ENCODE results near the gene TANGO6. TPM values are rescaled to one million over a fixed set of nuclear protein-coding genes. Genes with fewer than 3 reads are reported as not detected.
A peak's percentile ranks its signal among the peaks of the same experiment; 100 is the strongest.

Gene TANGO6
- total and polyA plus RNA-seq, 3 donors from 2014 or later = 23.1 to 41.3 (median 39.4) TPM

- no peaks in the 10 kb centered on the region for H3K27me3 ChIP-seq
- no peaks in the 10 kb centered on the region for H3K36me3 ChIP-seq (ENCODE audit: low read depth, missing control alignments)
- no peak for DNase-seq
- H3K9me3 ChIP-seq = no peaks in the 10 kb centered on the region
- intact Hi-C loops (cut with DNase I; ENCODE audit: low total_unique reads) = no loop called here
- 3 to 6% methylated on average over 5 to 6 of the region's 6 CpGs for WGBS, 2 donors
- TF ChIP-seq POLR2A (IDR thresholded peaks at IDR 0.05) = no peak
- no peak for TF ChIP-seq CTCF (IDR thresholded peaks at IDR 0.05)
- H3K4me1 ChIP-seq = no peaks in the 10 kb centered on the region
- H3K27ac ChIP-seq = peak overlapping the region; percentile 51 to 82
- peak overlapping the region; percentile 74 to 75 for H3K4me3 ChIP-seq
Observed at GRCh38 chr16:68844211-68844564, 857 bp downstream of the TANGO6 start.

- no peaks in the 10 kb centered on the region for H3K36me3 ChIP-seq (ENCODE audit: low read depth, missing control alignments)
- H3K27me3 ChIP-seq = no peaks in the 10 kb centered on the region
- intact Hi-C loops (cut with DNase I; ENCODE audit: low total_unique reads) = no loop called here
- H3K4me3 ChIP-seq = no peak overlapping the region
- whole genome bisulfite sequencing, 2 donors = 96% methylated on average over 9 of the region's 9 CpGs
- TF ChIP-seq POLR2A (IDR thresholded peaks at IDR 0.05) (no peak), CTCF (IDR thresholded peaks at IDR 0.05) (no peak)
- no peaks in the 10 kb centered on the region for H3K4me1 ChIP-seq
- DNase-seq = no peak
- no peaks in the 10 kb centered on the region for H3K9me3 ChIP-seq
- H3K27ac ChIP-seq = no peak overlapping the region
Observed at GRCh38 chr16:68848786-68849185, 5.5 kb downstream of the TANGO6 start.

- Histone ChIP-seq H3K27ac (no peak overlapping the region), H3K36me3 (ENCODE audit: low read depth, missing control alignments) (no peaks in the 10 kb centered on the region), H3K4me3 (no peak overlapping the region), H3K27me3 (no peaks in the 10 kb centered on the region), H3K9me3 (no peaks in the 10 kb centered on the region), H3K4me1 (no peaks in the 10 kb centered on the region)
- DNase-seq = no peak
- 91 to 95% methylated on average over 2 of the region's 2 CpGs for WGBS, 2 donors
- intact Hi-C loops (cut with DNase I; ENCODE audit: low total_unique reads) = loop anchor here (10.0 kb wide), 1 partner anchor 264 kb away; no protein-coding TSS in a partner anchor
- TF ChIP-seq POLR2A (IDR thresholded peaks at IDR 0.05) = no peak
- no peak for TF ChIP-seq CTCF (IDR thresholded peaks at IDR 0.05)
Observed at GRCh38 chr16:68850481-68850880, 7.2 kb downstream of the TANGO6 start.

- Histone ChIP-seq H3K4me3 (no peak overlapping the region), H3K27me3 (no peaks in the 10 kb centered on the region), H3K27ac (no peak overlapping the region), H3K9me3 (no peaks in the 10 kb centered on the region), H3K4me1 (no peaks in the 10 kb centered on the region), H3K36me3 (ENCODE audit: low read depth, missing control alignments) (no peaks in the 10 kb centered on the region)
- intact Hi-C loops (cut with DNase I; ENCODE audit: low total_unique reads) = loop anchor here (10.0 kb wide), 1 partner anchor 263 kb away; no protein-coding TSS in a partner anchor
- 87 to 89% methylated on average over 2 of the region's 2 CpGs for WGBS, 2 donors
- no peak for DNase-seq
- TF ChIP-seq POLR2A (IDR thresholded peaks at IDR 0.05) = no peak
- TF ChIP-seq CTCF (IDR thresholded peaks at IDR 0.05) = no peak
Observed at GRCh38 chr16:68851601-68852000, 8.3 kb downstream of the TANGO6 start.

- Histone ChIP-seq H3K36me3 (ENCODE audit: low read depth, missing control alignments) (no peaks in the 10 kb centered on the region), H3K27ac (no peak overlapping the region), H3K27me3 (no peaks in the 10 kb centered on the region), H3K4me1 (no peaks in the 10 kb centered on the region), H3K9me3 (no peaks in the 10 kb centered on the region), H3K4me3 (no peak overlapping the region)
- intact Hi-C loops (cut with DNase I; ENCODE audit: low total_unique reads) = loop anchor here (10.0 kb wide), 1 partner anchor 257 kb away; no protein-coding TSS in a partner anchor
- WGBS, 2 donors = 94 to 96% methylated on average over 1 of the region's 1 CpG
- no peak for DNase-seq
- TF ChIP-seq POLR2A (IDR thresholded peaks at IDR 0.05) (no peak), CTCF (IDR thresholded peaks at IDR 0.05) (no peak)
Observed at GRCh38 chr16:68857479-68857878, 14.1 kb downstream of the TANGO6 start.
